ENCODE measurements around the gene BRD3OS. TPM values are rescaled to one million over a fixed set of nuclear protein-coding genes. Genes with fewer than 3 reads are reported as not detected.

The BRD3OS gene
- total and polyA plus RNA-seq, 2 donors (not counting 1 experiment from before 2014, with no cell fraction given): 12.0 to 25.3 TPM

- intact Hi-C loops (cut with micrococcal nuclease): no loop called here
- POLR2A ChIA-PET: no interaction called here
- DNase-seq (no peak), ATAC-seq (ENCODE audit: low read depth) (no peak)
- H3K4me2 ChIP-seq (replicated peaks; ENCODE audit: low read depth, low read length, poor library complexity, severe bottlenecking): no peak overlapping the region
- Mint-ChIP-seq H3K9me3 (ENCODE audit: insufficient read depth) (no peaks in the 10 kb centered on the region), H3K4me3 (no peak overlapping the region), H3K4me1 (peaks cover 71% of the 10 kb centered on the region), H3K27ac (peak overlapping the region; percentile 1), H3K27me3 (no peaks in the 10 kb centered on the region)
- H3K9ac ChIP-seq (ENCODE audit: low read length): no peak overlapping the region
- H3K27ac ChIP-seq (ENCODE audit: low read length in 2 of 2): peak overlapping the region in 1 of 2 donors; percentile 12
- H4K20me1 ChIP-seq (ENCODE audit: control insufficient read depth, insufficient read depth, low read length, poor library complexity, severe bottlenecking): peaks cover 100% of the 10 kb centered on the region
- H3K27me3 ChIP-seq (replicated peaks in 1 of 4; ENCODE audit: control extremely low read depth in 1 of 4, control insufficient read depth in 3 of 4, insufficient read depth in 4 of 4, low read length in 3 of 4): no peaks in the 10 kb centered on the region
- H3K4me1 ChIP-seq (ENCODE audit: control insufficient read depth in 2 of 2, insufficient read depth in 2 of 2, low read length in 2 of 2): peaks cover 42 to 43% of the 10 kb centered on the region in 2 donors
- H3K9me3 ChIP-seq (ENCODE audit: control extremely low read depth in 1 of 3, control insufficient read depth in 2 of 3, insufficient read depth in 1 of 3, low read length in 2 of 3): no peaks in the 10 kb centered on the region
- no peak overlapping the region for H3K4me3 ChIP-seq (ENCODE audit: control extremely low read depth in 1 of 5, extremely low read depth in 1 of 5, insufficient read depth in 1 of 5, low read depth in 2 of 5, low read length in 4 of 5)
- no peak overlapping the region for H2AFZ ChIP-seq (ENCODE audit: insufficient read depth, low read depth, low read length, poor library complexity, severe bottlenecking)
- TF ChIP-seq CTCF (IDR thresholded peaks at IDR 0.05) (no peak), EZH2 (IDR thresholded peaks at IDR 0.05; ENCODE audit: borderline replicate concordance, insufficient read depth, low read depth, low read length, poor library complexity, severe bottlenecking) (no peak)
- peaks cover 100% of the 10 kb centered on the region for H3K79me2 ChIP-seq (ENCODE audit: control insufficient read depth, insufficient read depth, low read length)
- H3K36me3 ChIP-seq (replicated peaks in 1 of 2; ENCODE audit: control extremely low read depth in 1 of 2, control insufficient read depth in 1 of 2, extremely low read depth in 1 of 2, insufficient read depth in 2 of 2, low read length in 1 of 2): peaks cover 0 to 6% of the 10 kb centered on the region in 2 experiments
- CTCF ChIA-PET: interaction anchor here (1.5 kb wide), 1 partner anchor 9 kb away, joined by 4 read pairs; no protein-coding TSS in a partner anchor
- WGBS (ENCODE audit: insufficient coverage): 93% methylated on average over 6 of the region's 6 CpGs
These were observed 39.2 kb upstream of the BRD3OS start for GRCh38 chr9:133986061-133986460.

- TF ChIP-seq CTCF (IDR thresholded peaks at IDR 0.05) (no peak), EZH2 (IDR thresholded peaks at IDR 0.05; ENCODE audit: borderline replicate concordance, insufficient read depth, low read depth, low read length, poor library complexity, severe bottlenecking) (no peak)
- H3K9ac ChIP-seq (ENCODE audit: low read length): no peak overlapping the region
- H3K9me3 ChIP-seq (ENCODE audit: control extremely low read depth in 1 of 3, control insufficient read depth in 2 of 3, insufficient read depth in 1 of 3, low read length in 2 of 3): no peaks in the 10 kb centered on the region
- H3K79me2 ChIP-seq (ENCODE audit: control insufficient read depth, insufficient read depth, low read length): peaks cover 99% of the 10 kb centered on the region
- no peak overlapping the region for H3K27ac ChIP-seq (ENCODE audit: low read length in 2 of 2)
- Mint-ChIP-seq H3K27ac (peak overlapping the region; percentile 16), H3K4me1 (peaks cover 63% of the 10 kb centered on the region), H3K27me3 (no peaks in the 10 kb centered on the region), H3K9me3 (ENCODE audit: insufficient read depth) (no peaks in the 10 kb centered on the region), H3K4me3 (no peak overlapping the region)
- no peak overlapping the region for H3K4me3 ChIP-seq (ENCODE audit: control extremely low read depth in 1 of 5, extremely low read depth in 1 of 5, insufficient read depth in 1 of 5, low read depth in 2 of 5, low read length in 4 of 5)
- ChIA-PET POLR2A (no interaction called here), CTCF (interaction anchor here (0.6 kb wide), 1 partner anchor 18 kb away, joined by 3 read pairs; no protein-coding TSS in a partner anchor)
- 98% methylated on average over 8 of the region's 13 CpGs for WGBS (ENCODE audit: insufficient coverage)
- H3K4me2 ChIP-seq (replicated peaks; ENCODE audit: low read depth, low read length, poor library complexity, severe bottlenecking): peak overlapping the region; percentile 22
- peaks cover 0 to 6% of the 10 kb centered on the region in 2 experiments for H3K36me3 ChIP-seq (replicated peaks in 1 of 2; ENCODE audit: control extremely low read depth in 1 of 2, control insufficient read depth in 1 of 2, extremely low read depth in 1 of 2, insufficient read depth in 2 of 2, low read length in 1 of 2)
- H3K4me1 ChIP-seq (ENCODE audit: control insufficient read depth in 2 of 2, insufficient read depth in 2 of 2, low read length in 2 of 2): peaks cover 34 to 35% of the 10 kb centered on the region in 2 donors
- ATAC-seq (ENCODE audit: low read depth) (no peak), DNase-seq (no peak)
- peaks cover 95% of the 10 kb centered on the region for H4K20me1 ChIP-seq (ENCODE audit: control insufficient read depth, insufficient read depth, low read length, poor library complexity, severe bottlenecking)
- intact Hi-C loops (cut with micrococcal nuclease): no loop called here
- no peaks in the 10 kb centered on the region for H3K27me3 ChIP-seq (replicated peaks in 1 of 4; ENCODE audit: control extremely low read depth in 1 of 4, control insufficient read depth in 3 of 4, insufficient read depth in 4 of 4, low read length in 3 of 4)
- no peak overlapping the region for H2AFZ ChIP-seq (ENCODE audit: insufficient read depth, low read depth, low read length, poor library complexity, severe bottlenecking)
These were observed 38.4 kb upstream of the BRD3OS start for GRCh38 chr9:133986774-133987445.
